ENCODE measurements around the gene AHI1.

Gene AHI1

DNA sequence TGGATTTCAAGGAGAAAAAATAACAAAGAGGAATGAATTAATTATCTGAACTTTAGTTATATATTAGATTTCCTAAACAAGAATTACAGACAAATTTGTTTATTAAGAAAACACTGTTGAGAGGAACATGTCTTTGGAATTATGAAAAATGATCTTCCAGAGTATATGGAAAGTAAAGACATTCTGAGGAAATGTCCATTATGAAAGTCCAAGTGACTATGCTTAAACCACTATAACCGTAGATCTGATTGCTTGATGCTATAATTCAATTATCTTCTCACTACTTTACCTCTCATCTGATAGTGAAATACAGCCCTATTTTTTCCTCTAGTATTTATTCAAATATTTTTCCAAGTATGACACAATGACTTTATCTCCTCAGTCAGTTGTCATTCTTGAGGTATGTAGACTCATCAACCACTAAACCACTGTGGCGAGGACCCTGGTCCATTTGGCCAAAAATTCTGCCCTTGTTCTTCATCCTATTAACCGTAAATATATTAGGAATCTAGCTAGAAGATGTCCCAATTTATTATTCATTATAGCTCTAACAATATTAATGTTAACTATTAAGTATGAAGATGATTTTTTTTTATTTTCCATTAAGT is 37.3 kb upstream of the AHI1 start:
- no peak for DNase-seq (ENCODE audit: extremely low read depth, low read depth)
- TF ChIP-seq, protein P1, sequence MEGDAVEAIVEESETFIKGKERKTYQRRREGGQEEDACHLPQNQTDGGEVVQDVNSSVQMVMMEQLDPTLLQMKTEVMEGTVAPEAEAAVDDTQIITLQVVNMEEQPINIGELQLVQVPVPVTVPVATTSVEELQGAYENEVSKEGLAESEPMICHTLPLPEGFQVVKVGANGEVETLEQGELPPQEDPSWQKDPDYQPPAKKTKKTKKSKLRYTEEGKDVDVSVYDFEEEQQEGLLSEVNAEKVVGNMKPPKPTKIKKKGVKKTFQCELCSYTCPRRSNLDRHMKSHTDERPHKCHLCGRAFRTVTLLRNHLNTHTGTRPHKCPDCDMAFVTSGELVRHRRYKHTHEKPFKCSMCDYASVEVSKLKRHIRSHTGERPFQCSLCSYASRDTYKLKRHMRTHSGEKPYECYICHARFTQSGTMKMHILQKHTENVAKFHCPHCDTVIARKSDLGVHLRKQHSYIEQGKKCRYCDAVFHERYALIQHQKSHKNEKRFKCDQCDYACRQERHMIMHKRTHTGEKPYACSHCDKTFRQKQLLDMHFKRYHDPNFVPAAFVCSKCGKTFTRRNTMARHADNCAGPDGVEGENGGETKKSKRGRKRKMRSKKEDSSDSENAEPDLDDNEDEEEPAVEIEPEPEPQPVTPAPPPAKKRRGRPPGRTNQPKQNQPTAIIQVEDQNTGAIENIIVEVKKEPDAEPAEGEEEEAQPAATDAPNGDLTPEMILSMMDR (IDR thresholded peaks at IDR 0.05; ENCODE audit: low read depth, low read length) = no peak

DNA sequence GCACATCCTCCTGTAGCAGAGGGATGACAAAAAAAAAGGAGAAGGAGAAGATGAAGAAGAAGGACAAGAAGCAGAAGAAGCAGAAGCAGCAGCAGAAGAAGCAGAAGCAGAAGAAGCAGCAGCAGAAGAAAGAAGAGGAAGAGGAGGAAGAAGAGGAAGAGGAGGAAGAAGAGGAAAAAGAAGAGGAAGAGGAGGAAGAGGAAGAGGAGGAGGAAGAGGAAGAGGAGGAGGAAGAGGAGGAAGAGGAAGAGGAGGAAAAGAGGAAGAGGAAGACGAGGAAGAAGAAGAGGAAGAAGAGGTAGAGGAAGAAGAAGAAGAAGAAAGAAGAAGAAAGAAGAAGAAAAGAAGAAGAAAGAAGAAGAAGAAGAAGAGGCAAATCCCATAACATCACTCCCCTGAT is 35.0 kb upstream of the AHI1 start:
- DNase-seq (ENCODE audit: extremely low read depth, low read depth) = no peak
- TF ChIP-seq, protein P1 (IDR thresholded peaks at IDR 0.05; ENCODE audit: low read depth, low read length) = no peak

DNA sequence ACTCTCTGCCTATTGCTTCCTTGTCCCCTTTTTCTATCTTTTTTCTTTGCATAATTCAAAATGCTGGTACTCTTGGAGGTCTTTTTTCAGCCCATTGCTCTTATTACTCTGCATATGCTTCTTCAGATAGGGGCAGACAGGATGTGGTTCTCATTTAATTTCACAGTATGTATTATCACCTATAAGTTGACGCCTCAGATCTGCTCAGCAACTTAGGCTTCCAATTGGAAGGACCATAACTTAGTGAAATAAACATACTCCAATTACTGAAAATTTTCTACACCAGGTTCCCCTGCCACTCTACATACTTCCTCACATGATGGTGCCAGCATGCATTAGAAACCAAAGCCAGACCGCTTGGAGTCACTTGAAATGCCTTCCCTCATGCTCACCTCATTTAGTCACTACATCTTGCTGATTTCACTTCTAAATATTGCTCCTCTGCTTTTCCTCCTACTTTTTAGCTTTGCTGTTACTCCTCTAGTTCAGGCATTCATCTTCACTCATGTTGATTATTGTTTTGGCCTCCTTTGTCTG is 34.5 kb upstream of the AHI1 start:
- no peak for DNase-seq (ENCODE audit: extremely low read depth, low read depth)
- TF ChIP-seq, protein P1 (IDR thresholded peaks at IDR 0.05; ENCODE audit: low read depth, low read length) = no peak

DNA sequence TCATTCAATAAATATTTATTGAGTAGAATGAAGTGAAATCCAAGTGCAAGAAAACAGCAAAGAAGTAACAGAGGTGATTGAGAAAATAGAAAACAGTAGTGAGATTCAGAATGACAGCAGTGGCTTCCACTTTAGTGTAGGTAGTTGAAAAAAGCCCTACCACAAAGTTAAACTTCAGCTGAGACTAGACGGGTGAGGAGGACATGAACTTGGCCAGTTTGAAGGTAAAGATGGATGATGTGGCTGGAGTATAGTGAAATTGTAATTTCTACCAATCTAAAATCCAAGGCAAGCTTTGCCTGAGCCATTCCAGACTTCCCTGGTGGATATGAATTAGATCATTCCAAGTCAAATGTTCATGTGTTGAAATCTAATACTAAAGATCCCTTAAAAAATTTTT is 32.6 kb upstream of the AHI1 start:
- TF ChIP-seq, protein P1 (IDR thresholded peaks at IDR 0.05; ENCODE audit: low read depth, low read length) = no peak

DNA sequence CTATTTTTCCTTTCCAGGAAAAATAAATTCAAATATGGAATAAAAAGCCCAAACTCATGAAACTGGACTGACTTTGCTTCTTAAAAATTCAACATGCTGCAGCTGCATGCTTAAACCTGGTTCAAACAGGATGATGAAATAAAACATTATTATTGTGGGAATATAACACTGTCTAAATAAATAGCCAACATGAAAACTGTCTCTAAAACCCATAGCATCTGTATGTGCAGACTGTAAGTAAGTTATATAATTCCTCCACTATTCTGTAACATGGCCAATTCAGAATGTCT is 30.4 kb upstream of the AHI1 start:
- TF ChIP-seq, protein P1 (IDR thresholded peaks at IDR 0.05; ENCODE audit: low read depth, low read length) = no peak
- DNase-seq (ENCODE audit: extremely low read depth, low read depth) = no peak

More for the DNA sequence above, 32.6 kb upstream of the AHI1 start:
- no peak for DNase-seq (ENCODE audit: extremely low read depth, low read depth)

DNA sequence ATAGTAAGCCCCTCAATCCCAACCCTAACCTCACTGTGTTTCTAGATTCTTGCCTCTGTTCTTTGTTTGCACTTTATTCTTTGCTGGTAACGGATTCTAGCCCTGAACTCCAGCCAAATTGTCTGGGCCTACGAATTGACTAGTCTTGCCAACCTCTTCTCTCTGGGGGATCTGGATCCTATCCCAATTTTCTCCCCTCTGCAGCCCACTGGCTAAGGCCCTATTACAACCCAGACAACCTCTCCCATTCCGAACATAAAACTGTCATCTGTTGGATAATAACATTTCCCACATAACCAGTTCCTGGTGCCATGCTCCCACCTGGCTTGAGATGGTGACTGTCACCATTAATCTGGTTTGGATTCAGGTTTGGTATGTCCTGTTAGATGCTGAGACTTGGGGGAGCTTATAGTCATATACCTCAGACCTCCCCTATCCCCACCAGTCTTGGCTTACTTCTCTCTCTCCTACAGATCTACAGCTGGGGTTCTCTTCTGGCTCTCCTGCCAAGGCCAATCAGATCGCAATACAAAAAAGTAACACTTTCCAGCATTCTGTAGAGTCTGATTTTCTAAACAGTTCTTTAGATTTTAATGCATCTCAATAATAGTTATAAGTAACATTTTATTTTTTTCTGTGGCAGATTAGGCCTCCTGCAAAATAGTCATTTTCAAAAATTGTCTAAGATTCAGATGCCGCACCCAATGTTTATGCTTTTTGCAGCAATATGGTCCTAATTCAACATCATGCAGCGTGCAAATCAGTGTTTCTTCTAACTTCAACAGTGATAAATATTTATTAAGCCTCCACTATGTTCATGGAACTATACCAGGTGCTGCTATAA is 29.8 kb upstream of the AHI1 start:
- TF ChIP-seq, protein P1 (IDR thresholded peaks at IDR 0.05; ENCODE audit: low read depth, low read length) = no peak
- no peak for DNase-seq (ENCODE audit: extremely low read depth, low read depth)

DNA sequence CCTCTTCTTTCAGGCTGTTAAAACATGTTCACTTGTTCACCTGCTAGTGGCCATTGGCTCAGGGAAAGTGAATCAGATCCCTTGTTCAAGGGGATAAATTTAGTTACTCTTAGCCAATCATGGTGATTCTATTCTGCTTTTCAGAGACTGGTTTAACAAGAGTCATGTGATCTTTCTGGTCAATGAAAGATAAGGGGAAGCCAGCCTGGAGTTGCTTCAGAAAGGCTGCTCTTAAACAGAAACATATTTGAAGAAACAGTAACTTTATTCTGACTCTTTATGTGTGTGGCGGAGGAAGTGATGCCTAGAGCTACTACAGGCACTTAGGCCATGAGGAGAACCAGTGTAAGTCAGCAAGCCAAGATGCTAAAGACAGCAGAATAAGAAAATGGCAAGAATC is 28.1 kb upstream of the AHI1 start:
- TF ChIP-seq, protein P1 (IDR thresholded peaks at IDR 0.05; ENCODE audit: low read depth, low read length) = no peak
- DNase-seq (ENCODE audit: extremely low read depth, low read depth) = no peak
